ENCODE measurements around the gene CREBBP. TPM values are rescaled to one million over a fixed set of nuclear protein-coding genes. Genes with fewer than 3 reads are reported as not detected.

The CREBBP gene
- polyA plus RNA-seq, 1 of the 3 experiments (the other 2 are of a cell fraction): 5.7 TPM

- H3K9ac ChIP-seq: no peak overlapping the region
- no peak overlapping the region for H3K4me3 ChIP-seq (ENCODE audit: low read depth in 2 of 2, low read length in 1 of 2)
- WGBS (ENCODE audit: low lambda C conversion rate): 95% methylated on average over 10 of the region's 10 CpGs
- H3K79me2 ChIP-seq (ENCODE audit: insufficient read depth): peaks cover 38% of the 10 kb centered on the region
- H3F3A ChIP-seq (replicated peaks; ENCODE audit: insufficient read depth): peaks cover 7% of the 10 kb centered on the region
- CTCF ChIA-PET: no interaction called here
- DNase-seq: no peak
- POLR2A ChIA-PET: no interaction called here
- no peak overlapping the region for H3K27ac ChIP-seq (ENCODE audit: low read depth in 2 of 2, low read length in 1 of 2)
- no peaks in the 10 kb centered on the region for H3K9me2 ChIP-seq
- peaks cover 0 to 3% of the 10 kb centered on the region in 2 experiments for H3K36me3 ChIP-seq (replicated peaks in 1 of 2; ENCODE audit: control insufficient read depth in 1 of 2, insufficient read depth in 2 of 2, low read length in 1 of 2)
- no peak overlapping the region for H3K4me2 ChIP-seq
- no peak overlapping the region for H2AFZ ChIP-seq (ENCODE audit: low read depth)
- TF ChIP-seq FOXJ3 (CRISPR knock-in tag; IDR thresholded peaks at IDR 0.05): no peak
- no peak for TF ChIP-seq EP300 (IDR thresholded peaks at IDR 0.05; ENCODE audit: borderline replicate concordance in 1 of 2, low read depth in 1 of 2, low read length in 1 of 2)
- no peaks in the 10 kb centered on the region for H3K4me1 ChIP-seq (ENCODE audit: control insufficient read depth in 1 of 2, insufficient read depth in 2 of 2, low read depth in 1 of 2, low read length in 1 of 2)
- H3K27me3 ChIP-seq (ENCODE audit: insufficient read depth): no peaks in the 10 kb centered on the region
- peaks cover 2% of the 10 kb centered on the region; the same call in 1 of the 2 replicates for H4K20me1 ChIP-seq (ENCODE audit: insufficient read depth)
- H3K9me3 ChIP-seq: no peaks in the 10 kb centered on the region
Observed at GRCh38 chr16:3706253-3707012, 174.1 kb downstream of the CREBBP start.

GRCh38 chr16:3702082-3702481 lies 178.4 kb downstream of the CREBBP start:
- H3K9ac ChIP-seq: no peak overlapping the region
- ChIA-PET POLR2A (no interaction called here), CTCF (interaction anchor here (3.4 kb wide), 1 partner anchor 11 kb away, joined by 18 read pairs; no protein-coding TSS in a partner anchor)
- no peak overlapping the region for H2AFZ ChIP-seq (ENCODE audit: low read depth)
- H3K4me3 ChIP-seq (ENCODE audit: low read depth in 2 of 2, low read length in 1 of 2): no peak overlapping the region
- TF ChIP-seq SIN3A (IDR thresholded peaks at IDR 0.05; ENCODE audit: borderline replicate concordance, low read depth, low read length) (no peak), ELF1 (IDR thresholded peaks at IDR 0.05) (no peak), TAF1 (IDR thresholded peaks at IDR 0.05; ENCODE audit: borderline replicate concordance, low read depth, low read length) (no peak), FOXJ3 (CRISPR knock-in tag; IDR thresholded peaks at IDR 0.05) (no peak), FOSL2 (IDR thresholded peaks at IDR 0.05; ENCODE audit: borderline replicate concordance, low read depth) (no peak), TEAD4 (IDR thresholded peaks at IDR 0.05; ENCODE audit: borderline replicate concordance, insufficient read depth) (no peak), USF2 (IDR thresholded peaks at IDR 0.05; ENCODE audit: borderline replicate concordance, low read depth, low read length) (no peak), MXI1 (IDR thresholded peaks at IDR 0.05; ENCODE audit: low read depth, low read length) (no peak), SMC3 (IDR thresholded peaks at IDR 0.05; ENCODE audit: low read depth, low read length) (no peak), FOXM1 (IDR thresholded peaks at IDR 0.05; ENCODE audit: low read depth) (no peak), NRF1 (IDR thresholded peaks at IDR 0.05; ENCODE audit: low read depth, low read length) (no peak), RCOR1 (IDR thresholded peaks at IDR 0.05; ENCODE audit: low read length) (no peak), NFIC (IDR thresholded peaks at IDR 0.05; ENCODE audit: borderline replicate concordance) (no peak), EZH2phosphoT487 (IDR thresholded peaks at IDR 0.05; ENCODE audit: borderline replicate concordance, low read depth) (no peak), POLR2AphosphoS5 (IDR thresholded peaks at IDR 0.05; ENCODE audit: low read depth, low read length) (no peak)
- TF ChIP-seq, protein P1, sequence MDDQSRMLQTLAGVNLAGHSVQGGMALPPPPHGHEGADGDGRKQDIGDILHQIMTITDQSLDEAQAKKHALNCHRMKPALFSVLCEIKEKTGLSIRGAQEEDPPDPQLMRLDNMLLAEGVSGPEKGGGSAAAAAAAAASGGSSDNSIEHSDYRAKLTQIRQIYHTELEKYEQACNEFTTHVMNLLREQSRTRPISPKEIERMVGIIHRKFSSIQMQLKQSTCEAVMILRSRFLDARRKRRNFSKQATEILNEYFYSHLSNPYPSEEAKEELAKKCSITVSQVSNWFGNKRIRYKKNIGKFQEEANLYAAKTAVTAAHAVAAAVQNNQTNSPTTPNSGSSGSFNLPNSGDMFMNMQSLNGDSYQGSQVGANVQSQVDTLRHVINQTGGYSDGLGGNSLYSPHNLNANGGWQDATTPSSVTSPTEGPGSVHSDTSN (IDR thresholded peaks at IDR 0.05): no peak
- TF ChIP-seq, protein P2, sequence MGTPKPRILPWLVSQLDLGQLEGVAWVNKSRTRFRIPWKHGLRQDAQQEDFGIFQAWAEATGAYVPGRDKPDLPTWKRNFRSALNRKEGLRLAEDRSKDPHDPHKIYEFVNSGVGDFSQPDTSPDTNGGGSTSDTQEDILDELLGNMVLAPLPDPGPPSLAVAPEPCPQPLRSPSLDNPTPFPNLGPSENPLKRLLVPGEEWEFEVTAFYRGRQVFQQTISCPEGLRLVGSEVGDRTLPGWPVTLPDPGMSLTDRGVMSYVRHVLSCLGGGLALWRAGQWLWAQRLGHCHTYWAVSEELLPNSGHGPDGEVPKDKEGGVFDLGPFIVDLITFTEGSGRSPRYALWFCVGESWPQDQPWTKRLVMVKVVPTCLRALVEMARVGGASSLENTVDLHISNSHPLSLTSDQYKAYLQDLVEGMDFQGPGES (IDR thresholded peaks at IDR 0.05; ENCODE audit: low read depth, low read length): no peak
- no peak overlapping the region for H3K4me2 ChIP-seq
- DNase-seq: no peak
- H3F3A ChIP-seq (replicated peaks; ENCODE audit: insufficient read depth): peaks cover 12% of the 10 kb centered on the region
- H3K27ac ChIP-seq (ENCODE audit: low read depth in 2 of 2, low read length in 1 of 2): no peak overlapping the region
- H3K4me1 ChIP-seq (ENCODE audit: control insufficient read depth in 1 of 2, insufficient read depth in 2 of 2, low read depth in 1 of 2, low read length in 1 of 2): no peaks in the 10 kb centered on the region
- H3K9me3 ChIP-seq: no peaks in the 10 kb centered on the region
- no peaks in the 10 kb centered on the region for H4K20me1 ChIP-seq (ENCODE audit: insufficient read depth)
- H3K36me3 ChIP-seq (replicated peaks in 1 of 2; ENCODE audit: control insufficient read depth in 1 of 2, insufficient read depth in 2 of 2, low read length in 1 of 2): peaks cover 0 to 3% of the 10 kb centered on the region in 2 experiments
- WGBS (ENCODE audit: low lambda C conversion rate): 88% methylated on average over 7 of the region's 7 CpGs
- H3K27me3 ChIP-seq (ENCODE audit: insufficient read depth): no peaks in the 10 kb centered on the region
- peaks cover 19% of the 10 kb centered on the region; the same call in 1 of the 2 replicates for H3K79me2 ChIP-seq (ENCODE audit: insufficient read depth)
- no peaks in the 10 kb centered on the region for H3K9me2 ChIP-seq
